OCI-LY7 (cell line): ENCODE measurements around the gene PRLHR.

Experiments
- CTCF ChIP-seq: fragments of 200-600 bp; sonication (generic); conservative IDR thresholded peaks from 2 replicates; pipeline ENCODE4 v1.5.1; 2014; ENCODE audit warnings: mild to moderate bottlenecking, antibody characterized with exemption, low read length, moderate library complexity, mixed read lengths
- EZH2phosphoT487 ChIP-seq: fragments of 200-600 bp; sonication (generic); IDR thresholded peaks from 2 replicates; pipeline ENCODE4 v1.6.1; 2018; ENCODE audit warnings: low read depth, borderline replicate concordance, mild to moderate bottlenecking, mixed run types, antibody characterized with exemption, low read length, moderate library complexity, mixed read lengths

DNA sequence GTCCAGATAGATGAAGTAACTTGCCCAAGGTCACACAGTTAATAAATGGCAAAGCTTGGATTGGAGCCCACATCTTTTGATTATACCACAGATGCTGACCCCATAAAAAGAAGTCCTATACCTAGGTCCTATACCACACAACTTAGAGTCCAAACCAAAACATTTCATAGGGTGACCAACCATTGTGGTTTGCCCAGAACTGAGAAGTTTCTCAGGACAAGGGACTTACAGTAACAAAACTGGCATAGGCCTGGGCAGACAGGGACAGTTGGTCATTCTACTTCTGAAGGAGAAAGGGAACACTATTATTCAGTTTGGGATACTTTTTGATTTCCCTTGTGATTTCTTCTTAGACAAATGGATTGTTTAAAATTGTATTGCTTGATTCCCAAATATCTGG lies 32.9 kb upstream of the PRLHR start:
- TF ChIP-seq CTCF (no peak), EZH2phosphoT487 (no peak)
